OCI-LY7 (cell line): Measurements from ENCODE around the gene CDC34. TPM values are rescaled to one million over a fixed set of nuclear protein-coding genes. Genes with fewer than 3 reads are reported as not detected.

Source experiments
- BruUV-seq: library from RNA; stranded (reverse); fragments of 400-500 nt; replicated peaks from 2 replicates; lab custom pipeline; 2021; lab: Mats Ljungman, UMichigan
- CTCF ChIA-PET: fragments of 300-600 bp; sonication (Branson Sonifier 250); formaldehyde crosslinking; loops from one replicate; lab custom pipeline; 2022; ENCODE audit warnings: antibody characterized with exemption; ENCODE audit not compliant: unreplicated experiment; lab: Charles Lee
- POLR2A ChIA-PET: fragments of 300-600 bp; sonication (Branson Sonifier 250); formaldehyde crosslinking; loops from one replicate; lab custom pipeline; 2022; ENCODE audit warnings: antibody characterized with exemption; lab: Charles Lee
- DNase-seq: peaks from one replicate; pipeline ENCODE4 v3.0.0-alpha.2; 2015; ENCODE audit warnings: low spot score
- H2AFZ ChIP-seq: fragments of 200-600 bp; sonication (generic), shearing (Covaris generic); 2 replicates; pipeline ENCODE4 v1.6.1; 2014; ENCODE audit warnings: mild to moderate bottlenecking, antibody characterized with exemption, low read length, moderate library complexity
- H3K27ac ChIP-seq: fragments of 200-600 bp; sonication (generic); 2 replicates; pipeline ENCODE4 v1.5.1; 2014; ENCODE audit warnings: mixed run types, low read depth, mild to moderate bottlenecking, moderate library complexity, low read length, inconsistent platforms; ENCODE audit not compliant: poor library complexity, severe bottlenecking
- H3K36me3 ChIP-seq: fragments of 200-600 bp; sonication (generic); 2 replicates; pipeline ENCODE4 v1.6.1; 2014; ENCODE audit warnings: mild to moderate bottlenecking, antibody characterized with exemption, low read length, moderate library complexity, mixed read lengths; ENCODE audit not compliant: insufficient read depth
- H3K4me1 ChIP-seq: fragments of 200-600 bp; sonication (generic); 2 replicates; pipeline ENCODE4 v1.5.1; 2014; ENCODE audit warnings: mild to moderate bottlenecking, low read length; ENCODE audit not compliant: insufficient read depth, poor library complexity, severe bottlenecking
- H3K4me2 ChIP-seq: fragments of 200-600 bp; sonication (generic); 2 replicates; pipeline ENCODE4 v1.6.1; 2014; ENCODE audit warnings: mild to moderate bottlenecking, low read length
- H3K4me3 ChIP-seq: fragments of 200-600 bp; sonication (generic); 2 replicates; pipeline ENCODE4 v1.5.1; 2014; ENCODE audit warnings: mild to moderate bottlenecking, low read depth, low read length; ENCODE audit not compliant: poor library complexity, severe bottlenecking
- H3K79me2 ChIP-seq: fragments of 200-600 bp; sonication (generic); 2 replicates; pipeline ENCODE4 v1.6.1; 2016; ENCODE audit warnings: low read depth, mild to moderate bottlenecking, low read length, moderate library complexity, mixed read lengths; ENCODE audit not compliant: insufficient read depth
- H3K9me2 ChIP-seq: fragments of 200-600 bp; sonication (generic); 2 replicates; pipeline ENCODE4 v1.6.1; 2016; ENCODE audit warnings: mild to moderate bottlenecking, low read length, mixed read lengths; ENCODE audit not compliant: insufficient read depth
- H3K9me3 ChIP-seq: fragments of 200-600 bp; sonication (generic); 2 replicates; pipeline ENCODE4 v1.6.1; 2014; ENCODE audit warnings: mild to moderate bottlenecking, mixed run types, low read length, mixed read lengths
- H4K20me1 ChIP-seq: fragments of 200-600 bp; sonication (generic); 2 replicates; pipeline ENCODE4 v1.6.1; 2014; ENCODE audit warnings: mild to moderate bottlenecking, antibody characterized with exemption, low read length, moderate library complexity, mixed read lengths; ENCODE audit not compliant: insufficient read depth
- CTCF ChIP-seq: fragments of 200-600 bp; sonication (generic); conservative IDR thresholded peaks from 2 replicates; pipeline ENCODE4 v1.5.1; 2014; ENCODE audit warnings: mild to moderate bottlenecking, antibody characterized with exemption, low read length, moderate library complexity, mixed read lengths
- EZH2phosphoT487 ChIP-seq: fragments of 200-600 bp; sonication (generic); IDR thresholded peaks from 2 replicates; pipeline ENCODE4 v1.6.1; 2018; ENCODE audit warnings: low read depth, borderline replicate concordance, mild to moderate bottlenecking, mixed run types, antibody characterized with exemption, low read length, moderate library complexity, mixed read lengths
- intact Hi-C: fragments of 100-400 bp; cut with micrococcal nuclease; formaldehyde crosslinking; loops from one replicate; pipeline ENCODE4 v1.10.0; 2022; ENCODE audit not compliant: unreplicated experiment
- total RNA-seq, 2 experiments: library from RNA; depleted of rRNA in 1 of 2; stranded (reverse); fragments of >200 nt in 1 of 2; shearing (Covaris generic) in 1 of 2; gene quantifications; 2 replicates each; pipeline ENCODE4 v1.2.3, GENCODE V29; 2014 to 2022

Gene CDC34
- total RNA-seq, 2 experiments from 2014 or later, result 58.2 to 77.2 TPM

DNA sequence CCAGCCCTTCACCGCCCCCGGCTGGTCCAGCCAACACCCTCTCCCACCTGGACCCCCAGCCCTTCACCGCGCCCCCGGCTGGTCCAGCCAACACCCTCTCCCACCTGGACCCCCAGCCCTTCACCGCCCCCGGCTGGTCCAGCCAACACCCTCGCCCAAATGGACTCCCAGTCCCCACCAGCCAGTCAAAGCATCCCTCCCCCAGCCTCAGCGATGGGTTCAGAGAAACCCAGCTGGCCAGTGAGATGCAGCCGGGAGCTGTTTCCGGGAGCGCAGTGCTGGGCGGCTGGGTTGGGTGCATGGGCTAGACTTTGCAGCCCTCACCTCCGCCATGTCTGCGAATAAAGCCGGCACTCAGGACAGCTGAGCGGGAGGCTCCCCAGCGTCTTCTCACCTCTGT lies 6.5 kb upstream of the CDC34 start:
- Histone ChIP-seq H3K4me1 (no peaks in the 10 kb centered on the region), H3K9me2 (no peaks in the 10 kb centered on the region), H2AFZ (no peak overlapping the region), H3K9me3 (no peaks in the 10 kb centered on the region), H3K4me2 (no peak overlapping the region), H3K4me3 (no peak overlapping the region), H3K36me3 (no peaks in the 10 kb centered on the region), H4K20me1 (no peaks in the 10 kb centered on the region), H3K79me2 (no peaks in the 10 kb centered on the region), H3K27ac (no peak overlapping the region)
- intact Hi-C loops, result no loop called here
- ChIA-PET CTCF (no interaction called here), POLR2A (no interaction called here)
- no TSS peak for BruUV-seq
- TF ChIP-seq CTCF (no peak), EZH2phosphoT487 (no peak)
- no peak for DNase-seq

DNA sequence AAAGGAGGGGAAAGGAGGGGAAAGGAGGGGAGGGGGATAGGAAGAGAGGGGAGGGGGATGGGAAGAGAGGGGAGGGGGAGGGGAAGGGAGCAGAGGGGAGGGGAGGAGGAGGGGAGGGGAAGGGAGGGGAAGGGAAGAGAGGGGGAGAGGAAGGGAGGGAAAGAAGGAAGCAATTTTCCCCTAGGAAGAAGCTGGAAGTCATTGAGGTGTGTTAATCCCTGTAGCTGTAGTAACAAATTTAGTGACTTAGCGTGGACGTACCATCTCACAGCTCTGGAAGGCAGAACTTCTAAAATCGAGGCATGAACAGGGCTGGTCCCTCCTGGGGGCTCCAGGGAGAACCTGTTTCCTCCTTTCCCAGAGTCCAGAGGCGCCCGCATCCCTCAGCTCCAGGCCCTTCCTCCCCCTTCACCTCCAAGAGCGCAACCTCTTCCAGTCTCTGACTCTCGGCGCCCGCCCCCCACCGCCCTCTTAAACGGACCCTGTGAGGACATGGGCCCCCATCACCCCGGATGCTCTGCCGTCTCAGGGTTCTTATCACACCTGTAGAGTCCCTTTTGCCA lies 5.6 kb upstream of the CDC34 start:
- BruUV-seq, result no TSS peak
- ChIA-PET CTCF (no interaction called here), POLR2A (interaction anchor here (0.6 kb wide), 1 partner anchor 19 kb away, joined by 4 read pairs; no protein-coding TSS in a partner anchor)

More for the DNA sequence above, 5.6 kb upstream of the CDC34 start:
- no peaks in the 10 kb centered on the region for H3K36me3 ChIP-seq
- intact Hi-C loops, result no loop called here
- no peaks in the 10 kb centered on the region for H3K9me2 ChIP-seq
- no peak for DNase-seq
- no peaks in the 10 kb centered on the region for H3K9me3 ChIP-seq
- no peaks in the 10 kb centered on the region for H3K79me2 ChIP-seq
- H3K4me3 ChIP-seq, result no peak overlapping the region
- TF ChIP-seq EZH2phosphoT487 (no peak), CTCF (no peak)
- H4K20me1 ChIP-seq, result no peaks in the 10 kb centered on the region
- peaks cover 5% of the 10 kb centered on the region for H3K4me1 ChIP-seq
- H3K4me2 ChIP-seq, result no peak overlapping the region
- no peak overlapping the region for H3K27ac ChIP-seq
- no peak overlapping the region for H2AFZ ChIP-seq
